Breast epithelium (tissue), 4 donors: Measurements from ENCODE around the gene ZNF609. TPM values are rescaled to one million over a fixed set of nuclear protein-coding genes. Genes with fewer than 3 reads are reported as not detected.
A peak's percentile ranks its signal among the peaks of the same experiment; 100 is the strongest.
"Not testable (repeated sequence)": the region's sequence is repeated elsewhere in the genome, so short reads cannot be mapped to it uniquely, and the experiment has no call there.

Experiments used
- DNase-seq, 2 donors: peaks; one replicate each; pipeline ENCODE4 v3.0.0-alpha.2; 2019; ENCODE audit warnings: low spot score in 2 of 2
- H3K27ac ChIP-seq, 2 donors: fragments of 200-600 bp; sonication (generic) in 1 of 2; one replicate each; pipeline ENCODE4 v1.5.1; 2016 to 2019; ENCODE audit warnings: mild to moderate bottlenecking in 1 of 2
- H3K27me3 ChIP-seq, 2 donors: fragments of 200-600 bp; sonication (generic) in 1 of 2; one replicate each; pipeline versions ENCODE4 v1.5.1 to v1.6.0; 2017 to 2019; ENCODE audit warnings: control low read depth in 1 of 2, mild to moderate bottlenecking in 1 of 2
- H3K36me3 ChIP-seq: fragments of 200-600 bp; one replicate; pipeline ENCODE4 v1.5.1; 2019
- H3K4me1 ChIP-seq, 2 donors: fragments of 200-600 bp; sonication (generic); one replicate each; pipeline ENCODE4 v1.5.1; 2016 to 2019; ENCODE audit warnings: control low read depth in 1 of 2
- H3K4me3 ChIP-seq, 3 donors: fragments of 200-600 bp; sonication (generic); 1 replicate in 2 of 3; 2 replicates in 1 of 3; pipeline ENCODE4 v1.5.1; 2016 to 2019; ENCODE audit warnings: mild to moderate bottlenecking in 3 of 3, moderate library complexity in 2 of 3
- H3K9me3 ChIP-seq, 2 donors: fragments of 200-600 bp; sonication (generic) in 1 of 2; one replicate each; pipeline ENCODE4 v1.5.1; 2016 to 2019; ENCODE audit warnings: control low read depth in 1 of 2
- POLR2A ChIP-seq: fragments of 450-650 bp; IDR thresholded peaks from one replicate; pipeline ENCODE4 v1.6.1; 2016; ENCODE audit warnings: antibody characterized with exemption, mild to moderate bottlenecking, moderate library complexity
- POLR2AphosphoS5 ChIP-seq, 3 donors: sonication (generic); formaldehyde crosslinking; IDR thresholded peaks; one replicate each; pipeline ENCODE4 v1.6.1; 2017; ENCODE audit warnings: antibody characterized with exemption in 3 of 3
- intact Hi-C: fragments of 100-400 bp; cut with DNase I; formaldehyde crosslinking; loops from one replicate; pipeline ENCODE4 v1.15.1; 2023; ENCODE audit warnings: low total_unique reads
- total RNA-seq, 3 donors: library from RNA; depleted of rRNA; stranded (reverse); fragments of >200 nt; gene quantifications; one replicate each; pipeline ENCODE4 v1.1.0, GENCODE V29; 2016
- TF ChIP-seq, protein P1 (sequence below), 3 donors: fragments of 450-650 bp; IDR thresholded peaks; one replicate each; pipeline ENCODE4 v1.5.1; 2016 to 2017; ENCODE audit warnings: antibody characterized with exemption in 3 of 3, mild to moderate bottlenecking in 3 of 3, moderate library complexity in 3 of 3

ZNF609 gene
- total RNA-seq, 3 donors from 2014 or later = 22.9 to 32.1 (median 29.2) TPM

GRCh38 chr15:64637412-64637811, 177.0 kb downstream of the ZNF609 start:
- H3K36me3 ChIP-seq = no peaks in the 10 kb centered on the region
- TF ChIP-seq, protein P1, sequence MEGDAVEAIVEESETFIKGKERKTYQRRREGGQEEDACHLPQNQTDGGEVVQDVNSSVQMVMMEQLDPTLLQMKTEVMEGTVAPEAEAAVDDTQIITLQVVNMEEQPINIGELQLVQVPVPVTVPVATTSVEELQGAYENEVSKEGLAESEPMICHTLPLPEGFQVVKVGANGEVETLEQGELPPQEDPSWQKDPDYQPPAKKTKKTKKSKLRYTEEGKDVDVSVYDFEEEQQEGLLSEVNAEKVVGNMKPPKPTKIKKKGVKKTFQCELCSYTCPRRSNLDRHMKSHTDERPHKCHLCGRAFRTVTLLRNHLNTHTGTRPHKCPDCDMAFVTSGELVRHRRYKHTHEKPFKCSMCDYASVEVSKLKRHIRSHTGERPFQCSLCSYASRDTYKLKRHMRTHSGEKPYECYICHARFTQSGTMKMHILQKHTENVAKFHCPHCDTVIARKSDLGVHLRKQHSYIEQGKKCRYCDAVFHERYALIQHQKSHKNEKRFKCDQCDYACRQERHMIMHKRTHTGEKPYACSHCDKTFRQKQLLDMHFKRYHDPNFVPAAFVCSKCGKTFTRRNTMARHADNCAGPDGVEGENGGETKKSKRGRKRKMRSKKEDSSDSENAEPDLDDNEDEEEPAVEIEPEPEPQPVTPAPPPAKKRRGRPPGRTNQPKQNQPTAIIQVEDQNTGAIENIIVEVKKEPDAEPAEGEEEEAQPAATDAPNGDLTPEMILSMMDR (IDR thresholded peaks at IDR 0.05) = no peak
- TF ChIP-seq POLR2AphosphoS5 (IDR thresholded peaks at IDR 0.05) (no peak), POLR2A (no peak)
- no peaks in the 10 kb centered on the region for H3K27me3 ChIP-seq
- no peaks in the 10 kb centered on the region for H3K9me3 ChIP-seq
- no peak for DNase-seq
- H3K4me3 ChIP-seq = no peak overlapping the region
- peaks cover 4 to 16% of the 10 kb centered on the region in 2 donors for H3K4me1 ChIP-seq
- H3K27ac ChIP-seq = no peak overlapping the region
- intact Hi-C loops = no loop called here

GRCh38 chr15:64639744-64640143, 179.4 kb downstream of the ZNF609 start:
- H3K9me3 ChIP-seq, intact Hi-C loops, H3K36me3 ChIP-seq, DNase-seq, H3K4me3 ChIP-seq, H3K27me3 ChIP-seq: not testable (repeated sequence)
- Histone ChIP-seq H3K27ac (peak overlapping the region; percentile 25 to 50), H3K4me1 (peaks cover 4 to 12% of the 10 kb centered on the region in 2 donors)

- Histone ChIP-seq H3K36me3 (no peaks in the 10 kb centered on the region), H3K4me3 (no peak overlapping the region), H3K9me3 (no peaks in the 10 kb centered on the region), H3K27ac (peak overlapping the region in 1 of 2 donors; percentile 50), H3K27me3 (no peaks in the 10 kb centered on the region), H3K4me1 (peaks cover 4 to 6% of the 10 kb centered on the region in 2 donors)
- TF ChIP-seq POLR2A = no peak
- TF ChIP-seq, protein P1 (IDR thresholded peaks at IDR 0.05) = no peak
- no peak for TF ChIP-seq POLR2AphosphoS5 (IDR thresholded peaks at IDR 0.05)
- intact Hi-C loops = no loop called here
- no peak for DNase-seq
Measured at GRCh38 chr15:64640146-64640871, 179.9 kb downstream of the ZNF609 start.

- TF ChIP-seq, protein P1 (IDR thresholded peaks at IDR 0.05) = no peak
- no peak for TF ChIP-seq POLR2AphosphoS5 (IDR thresholded peaks at IDR 0.05)
- TF ChIP-seq POLR2A = no peak
- Histone ChIP-seq H3K27ac (no peak overlapping the region), H3K36me3 (no peaks in the 10 kb centered on the region), H3K4me3 (no peak overlapping the region), H3K27me3 (no peaks in the 10 kb centered on the region), H3K4me1 (no peaks in the 10 kb centered on the region), H3K9me3 (no peaks in the 10 kb centered on the region)
- no peak for DNase-seq
- intact Hi-C loops = no loop called here
Measured at GRCh38 chr15:64642875-64643274, 182.5 kb downstream of the ZNF609 start.

- intact Hi-C loops = no loop called here
- Histone ChIP-seq H3K27me3 (no peaks in the 10 kb centered on the region), H3K9me3 (no peaks in the 10 kb centered on the region), H3K4me3 (no peak overlapping the region), H3K4me1 (no peaks in the 10 kb centered on the region), H3K27ac (no peak overlapping the region), H3K36me3 (no peaks in the 10 kb centered on the region)
- DNase-seq = no peak
- TF ChIP-seq, protein P1 (IDR thresholded peaks at IDR 0.05) = no peak
- TF ChIP-seq POLR2AphosphoS5 (IDR thresholded peaks at IDR 0.05) (no peak), POLR2A (no peak)
Measured at GRCh38 chr15:64643685-64644084, 183.3 kb downstream of the ZNF609 start.

DNA sequence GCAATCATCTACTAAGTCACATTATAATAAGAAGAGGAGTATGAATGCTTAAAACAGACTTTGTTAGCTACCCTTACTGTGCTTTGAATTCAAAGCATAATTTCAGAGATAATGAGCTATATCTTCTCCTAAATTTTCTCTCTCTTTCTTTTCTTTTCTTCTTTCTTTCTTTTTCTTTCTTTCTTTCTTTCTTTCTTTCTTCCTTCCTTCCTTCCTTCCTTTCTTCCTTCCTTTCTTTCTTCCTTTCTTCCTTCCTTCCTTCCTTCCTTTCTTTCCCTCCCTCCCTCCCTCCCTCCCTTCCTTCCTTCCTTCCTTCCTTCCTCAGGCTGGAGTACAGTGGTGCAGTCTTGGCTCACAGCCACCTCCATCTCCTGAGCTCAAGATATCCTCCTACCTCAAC, 184.4 kb downstream of the ZNF609 start:
- H3K4me3 ChIP-seq, DNase-seq, intact Hi-C loops: not testable (repeated sequence)

More for the DNA sequence above, 184.4 kb downstream of the ZNF609 start:
- not testable (repeated sequence) for H3K27me3 ChIP-seq, H3K27ac ChIP-seq, H3K9me3 ChIP-seq, H3K4me1 ChIP-seq, H3K36me3 ChIP-seq
